ENCODE data around the gene ATP1A4.

DNA sequence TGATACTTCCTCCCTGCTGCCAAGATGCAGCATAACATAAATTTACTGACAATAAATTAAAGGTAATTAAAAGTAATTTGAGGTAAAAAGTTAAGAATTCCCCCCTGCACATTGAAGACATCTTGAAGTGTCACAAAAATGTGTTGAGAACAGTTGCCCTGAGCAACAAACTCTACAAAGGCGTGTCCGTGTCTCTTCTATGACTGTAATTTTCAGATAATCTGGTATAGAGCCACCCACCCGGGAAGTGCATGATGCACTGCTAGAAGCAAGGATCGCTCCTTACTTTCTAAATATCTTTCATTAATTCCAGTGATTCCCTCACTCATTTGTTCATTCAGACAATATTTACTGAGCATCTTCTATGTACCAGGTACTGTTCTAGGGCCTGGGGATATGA lies 27.9 kb downstream of the ATP1A4 start:
- TF ChIP-seq, protein P1, sequence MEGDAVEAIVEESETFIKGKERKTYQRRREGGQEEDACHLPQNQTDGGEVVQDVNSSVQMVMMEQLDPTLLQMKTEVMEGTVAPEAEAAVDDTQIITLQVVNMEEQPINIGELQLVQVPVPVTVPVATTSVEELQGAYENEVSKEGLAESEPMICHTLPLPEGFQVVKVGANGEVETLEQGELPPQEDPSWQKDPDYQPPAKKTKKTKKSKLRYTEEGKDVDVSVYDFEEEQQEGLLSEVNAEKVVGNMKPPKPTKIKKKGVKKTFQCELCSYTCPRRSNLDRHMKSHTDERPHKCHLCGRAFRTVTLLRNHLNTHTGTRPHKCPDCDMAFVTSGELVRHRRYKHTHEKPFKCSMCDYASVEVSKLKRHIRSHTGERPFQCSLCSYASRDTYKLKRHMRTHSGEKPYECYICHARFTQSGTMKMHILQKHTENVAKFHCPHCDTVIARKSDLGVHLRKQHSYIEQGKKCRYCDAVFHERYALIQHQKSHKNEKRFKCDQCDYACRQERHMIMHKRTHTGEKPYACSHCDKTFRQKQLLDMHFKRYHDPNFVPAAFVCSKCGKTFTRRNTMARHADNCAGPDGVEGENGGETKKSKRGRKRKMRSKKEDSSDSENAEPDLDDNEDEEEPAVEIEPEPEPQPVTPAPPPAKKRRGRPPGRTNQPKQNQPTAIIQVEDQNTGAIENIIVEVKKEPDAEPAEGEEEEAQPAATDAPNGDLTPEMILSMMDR (IDR thresholded peaks at IDR 0.05) = no peak
- TF ChIP-seq POLR2AphosphoS5 (IDR thresholded peaks at IDR 0.05; ENCODE audit: low read depth, low read length) (no peak), SIN3A (IDR thresholded peaks at IDR 0.05; ENCODE audit: borderline replicate concordance, insufficient read depth, low read depth, low read length) (no peak), TCF7L2 (IDR thresholded peaks at IDR 0.05; ENCODE audit: low read depth, low read length) (no peak)
- TF ChIP-seq, protein P2, sequence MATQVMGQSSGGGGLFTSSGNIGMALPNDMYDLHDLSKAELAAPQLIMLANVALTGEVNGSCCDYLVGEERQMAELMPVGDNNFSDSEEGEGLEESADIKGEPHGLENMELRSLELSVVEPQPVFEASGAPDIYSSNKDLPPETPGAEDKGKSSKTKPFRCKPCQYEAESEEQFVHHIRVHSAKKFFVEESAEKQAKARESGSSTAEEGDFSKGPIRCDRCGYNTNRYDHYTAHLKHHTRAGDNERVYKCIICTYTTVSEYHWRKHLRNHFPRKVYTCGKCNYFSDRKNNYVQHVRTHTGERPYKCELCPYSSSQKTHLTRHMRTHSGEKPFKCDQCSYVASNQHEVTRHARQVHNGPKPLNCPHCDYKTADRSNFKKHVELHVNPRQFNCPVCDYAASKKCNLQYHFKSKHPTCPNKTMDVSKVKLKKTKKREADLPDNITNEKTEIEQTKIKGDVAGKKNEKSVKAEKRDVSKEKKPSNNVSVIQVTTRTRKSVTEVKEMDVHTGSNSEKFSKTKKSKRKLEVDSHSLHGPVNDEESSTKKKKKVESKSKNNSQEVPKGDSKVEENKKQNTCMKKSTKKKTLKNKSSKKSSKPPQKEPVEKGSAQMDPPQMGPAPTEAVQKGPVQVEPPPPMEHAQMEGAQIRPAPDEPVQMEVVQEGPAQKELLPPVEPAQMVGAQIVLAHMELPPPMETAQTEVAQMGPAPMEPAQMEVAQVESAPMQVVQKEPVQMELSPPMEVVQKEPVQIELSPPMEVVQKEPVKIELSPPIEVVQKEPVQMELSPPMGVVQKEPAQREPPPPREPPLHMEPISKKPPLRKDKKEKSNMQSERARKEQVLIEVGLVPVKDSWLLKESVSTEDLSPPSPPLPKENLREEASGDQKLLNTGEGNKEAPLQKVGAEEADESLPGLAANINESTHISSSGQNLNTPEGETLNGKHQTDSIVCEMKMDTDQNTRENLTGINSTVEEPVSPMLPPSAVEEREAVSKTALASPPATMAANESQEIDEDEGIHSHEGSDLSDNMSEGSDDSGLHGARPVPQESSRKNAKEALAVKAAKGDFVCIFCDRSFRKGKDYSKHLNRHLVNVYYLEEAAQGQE (IDR thresholded peaks at IDR 0.05; ENCODE audit: insufficient read depth in 1 of 2, low read depth in 2 of 2, low read length in 1 of 2) = no peak

All from Panc1 (cell line).